T-helper 1 cell treated with Interleukin-12 subunit alpha and Interleukin-12 subunit beta and Interleukin-4 antibody, amounts not matched to agents 30 μg/mL and 1 μg/mL, for 36 hours (primary cell): ENCODE data around the gene TEX53.

ENCODE experiments used
- H3K27ac Mint-ChIP-seq: one replicate; pipeline ENCODE4 v1.8.0; 2021; ENCODE audit warnings: mild to moderate bottlenecking, mixed read lengths
- H3K27me3 Mint-ChIP-seq: one replicate; pipeline ENCODE4 v1.8.0; 2021; ENCODE audit warnings: low read depth, mixed read lengths
- H3K36me3 Mint-ChIP-seq: one replicate; pipeline ENCODE4 v1.8.0; 2021; ENCODE audit warnings: low read depth, mixed read lengths
- H3K4me1 Mint-ChIP-seq: one replicate; pipeline ENCODE4 v1.8.0; 2021; ENCODE audit warnings: low read depth, mixed read lengths
- H3K4me3 Mint-ChIP-seq: one replicate; pipeline ENCODE4 v1.8.0; 2021; ENCODE audit warnings: mild to moderate bottlenecking, moderate library complexity, mixed read lengths
- H3K9me3 Mint-ChIP-seq: one replicate; pipeline ENCODE4 v1.8.0; 2021; ENCODE audit warnings: mixed read lengths

The TEX53 gene

DNA sequence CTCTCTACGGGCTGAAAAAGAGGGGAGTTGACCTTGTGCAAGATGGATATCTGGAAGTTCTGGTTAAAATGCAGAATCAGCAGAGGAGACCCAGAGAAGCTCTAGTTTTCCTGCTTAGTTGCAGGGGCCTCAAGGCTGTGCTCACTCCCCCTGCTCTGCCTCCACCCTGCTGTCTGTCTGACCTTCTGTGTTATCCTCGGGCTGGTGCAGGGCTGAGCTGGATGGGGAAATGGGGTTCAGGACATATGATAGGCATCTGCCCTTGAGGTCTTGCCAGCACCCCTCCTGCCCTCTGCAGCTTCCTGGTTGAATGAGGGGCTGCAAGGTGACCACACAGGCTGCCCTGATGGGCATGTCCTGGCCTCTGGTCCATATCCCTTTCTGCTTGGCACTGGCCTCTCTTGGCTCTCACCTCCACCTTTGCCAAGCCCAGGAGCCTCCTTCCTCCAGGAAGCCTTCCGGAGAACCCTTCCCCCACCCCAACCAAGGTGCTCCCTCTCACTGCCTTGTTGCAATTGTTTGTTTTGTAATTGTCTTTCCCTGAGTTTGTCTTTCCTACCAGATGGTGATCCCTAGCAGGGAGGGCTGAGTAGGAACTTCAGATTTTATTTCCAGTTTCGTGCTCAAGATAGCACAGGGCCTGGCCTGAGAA, 45.2 kb downstream of the TEX53 start:
- Mint-ChIP-seq H3K9me3 (no peaks in the 10 kb centered on the region), H3K4me3 (peak overlapping the region; percentile 86), H3K27me3 (no peaks in the 10 kb centered on the region), H3K36me3 (peaks cover 6% of the 10 kb centered on the region), H3K4me1 (peaks cover 43% of the 10 kb centered on the region), H3K27ac (peak overlapping the region; percentile 85)

DNA sequence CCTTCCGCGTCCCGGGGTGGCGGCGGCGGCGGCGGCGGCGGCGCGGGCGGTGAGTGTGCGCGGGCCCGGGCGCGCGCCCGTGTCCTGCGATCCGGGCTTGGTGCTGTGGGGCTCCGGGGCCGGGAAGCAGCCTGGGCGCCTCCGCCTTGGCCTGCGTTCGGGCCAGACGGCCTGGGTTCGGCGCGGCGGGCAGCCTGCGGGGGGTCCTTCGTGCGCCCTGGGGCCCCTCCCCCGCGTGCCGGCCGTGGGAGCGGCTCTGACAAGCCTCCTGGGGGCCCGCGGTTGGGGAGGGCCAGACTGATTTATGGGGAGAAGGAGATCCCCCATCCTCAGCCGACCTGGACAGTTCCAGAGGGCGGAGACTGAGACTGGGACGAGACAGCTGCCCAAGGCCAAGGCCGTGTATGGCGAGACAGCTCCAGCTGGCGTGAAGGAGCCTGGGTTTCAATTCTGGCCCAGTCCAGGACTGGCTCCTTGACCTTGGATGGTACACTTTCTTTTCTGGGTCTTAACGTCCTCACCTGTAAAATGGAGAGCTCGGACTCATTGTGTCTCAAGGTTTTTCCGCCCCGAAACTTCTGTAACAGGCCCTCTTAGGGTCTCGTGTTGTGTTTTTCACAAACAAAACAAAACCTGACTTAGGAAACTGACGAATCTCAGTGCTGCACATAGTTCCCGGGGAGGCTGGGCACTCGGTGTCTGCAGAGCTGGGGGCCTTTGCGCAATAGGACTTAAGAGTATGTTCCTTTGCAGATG, 45.9 kb downstream of the TEX53 start:
- no peaks in the 10 kb centered on the region for H3K9me3 Mint-ChIP-seq
- H3K4me1 Mint-ChIP-seq: peaks cover 38% of the 10 kb centered on the region

DNA sequence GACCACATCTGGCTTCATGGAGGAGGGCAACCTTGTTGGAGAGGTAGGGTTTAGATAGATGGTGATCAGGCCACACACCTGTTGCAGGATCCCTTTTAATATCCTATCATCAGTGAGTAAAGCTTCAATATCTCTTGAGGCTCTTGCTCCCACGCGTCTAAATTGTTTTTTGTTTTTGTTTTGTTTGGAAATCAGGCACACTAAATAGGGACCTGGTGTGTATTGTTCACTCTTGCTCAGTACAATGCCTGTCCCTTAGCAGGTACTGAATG, 49.1 kb downstream of the TEX53 start:
- H3K27ac Mint-ChIP-seq: no peak overlapping the region
- H3K4me3 Mint-ChIP-seq: no peak overlapping the region
- no peaks in the 10 kb centered on the region for H3K27me3 Mint-ChIP-seq
- no peaks in the 10 kb centered on the region for H3K36me3 Mint-ChIP-seq
- H3K4me1 Mint-ChIP-seq: peaks cover 24% of the 10 kb centered on the region
- no peaks in the 10 kb centered on the region for H3K9me3 Mint-ChIP-seq

More for the DNA sequence above, 45.9 kb downstream of the TEX53 start:
- H3K4me3 Mint-ChIP-seq: peak overlapping the region; percentile 86
- H3K27ac Mint-ChIP-seq: peak overlapping the region; percentile 85
- peaks cover 6% of the 10 kb centered on the region for H3K36me3 Mint-ChIP-seq
- no peaks in the 10 kb centered on the region for H3K27me3 Mint-ChIP-seq

DNA sequence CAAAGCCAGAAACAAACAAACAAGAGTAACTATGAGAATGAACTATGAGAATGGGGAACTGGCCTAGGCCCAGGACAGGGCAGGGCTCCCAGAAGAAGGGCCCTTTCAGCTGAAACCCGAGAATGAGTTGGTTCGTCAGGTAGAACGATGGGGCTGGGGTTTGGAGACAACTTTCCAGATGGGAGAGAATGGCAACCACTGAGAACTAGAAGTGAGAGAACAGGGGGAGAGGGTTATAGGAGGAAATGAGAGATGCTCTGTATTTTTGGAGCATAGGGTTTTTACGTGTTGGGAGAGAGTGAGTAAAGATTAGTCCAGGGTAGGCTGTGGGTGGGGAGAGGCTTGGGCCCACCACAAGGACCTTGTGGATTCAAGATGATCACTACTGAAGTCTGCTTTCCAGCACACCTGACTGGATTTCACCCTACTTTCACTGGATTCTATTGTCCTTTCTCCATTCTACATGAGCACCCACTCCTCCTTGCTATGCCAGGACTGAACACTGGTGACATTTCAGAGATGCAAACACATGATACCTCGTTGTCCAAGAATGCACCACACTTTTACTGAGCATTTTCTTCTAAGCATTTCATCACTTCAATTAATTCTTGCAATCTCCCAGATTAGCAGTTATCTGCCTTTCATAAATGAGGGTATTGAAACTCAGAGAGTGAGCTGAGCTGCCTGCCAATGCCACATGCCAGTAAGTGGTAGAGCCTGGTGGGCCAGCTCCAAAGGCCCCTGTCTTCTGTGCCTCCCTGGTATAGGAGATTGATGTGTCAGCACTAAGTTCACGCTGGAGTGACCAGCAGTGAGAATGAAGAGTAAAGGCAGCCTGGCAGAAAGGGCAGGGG, 49.7 kb downstream of the TEX53 start:
- no peaks in the 10 kb centered on the region for H3K9me3 Mint-ChIP-seq
- H3K27ac Mint-ChIP-seq: no peak overlapping the region
- peaks cover 20% of the 10 kb centered on the region for H3K4me1 Mint-ChIP-seq
- H3K27me3 Mint-ChIP-seq: no peaks in the 10 kb centered on the region
- peaks cover under 1% of the 10 kb centered on the region for H3K36me3 Mint-ChIP-seq
- H3K4me3 Mint-ChIP-seq: no peak overlapping the region

DNA sequence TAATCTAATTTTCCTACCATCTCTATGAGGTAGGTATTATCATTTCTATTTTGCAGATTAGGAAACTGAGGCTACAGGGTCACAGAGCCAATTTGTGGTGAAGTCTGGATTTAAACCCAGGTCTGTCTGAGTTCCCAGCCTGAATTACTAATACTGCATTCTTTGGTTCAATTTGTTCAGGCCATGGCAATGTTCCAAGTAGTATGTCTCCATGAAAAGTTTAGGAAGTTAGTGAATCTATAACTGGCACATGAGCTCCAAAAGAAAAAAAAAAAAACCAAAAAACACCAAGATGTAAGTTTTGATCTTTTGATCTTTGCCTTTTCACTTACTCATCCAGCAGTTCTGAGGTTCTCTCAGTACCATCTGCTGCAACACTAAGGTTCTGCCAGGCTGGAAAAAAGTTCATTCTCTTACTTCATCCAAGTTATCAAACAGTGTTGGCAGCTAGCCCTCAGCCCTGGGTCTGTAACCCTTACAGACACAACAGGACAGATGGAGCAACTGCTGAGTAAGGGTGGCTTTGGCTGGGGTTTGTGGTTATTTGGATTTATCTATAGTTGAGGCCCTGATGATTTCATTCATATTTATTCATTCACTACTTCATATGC, 50.9 kb downstream of the TEX53 start:
- peaks cover 9% of the 10 kb centered on the region for H3K4me1 Mint-ChIP-seq
- no peak overlapping the region for H3K4me3 Mint-ChIP-seq
- H3K27me3 Mint-ChIP-seq: no peaks in the 10 kb centered on the region
- no peak overlapping the region for H3K27ac Mint-ChIP-seq
- H3K36me3 Mint-ChIP-seq: peaks cover 7% of the 10 kb centered on the region
- H3K9me3 Mint-ChIP-seq: peaks cover 5% of the 10 kb centered on the region
